Stimulated activated CD4-positive, alpha-beta T cell treated with anti-CD3 and anti-CD28 coated beads, TNF-alpha, amount 100 ng/mL, for 1 hour (primary cell): Measurements from ENCODE around the gene ARHGAP15.
"Not testable (repeated sequence)": the region's sequence is repeated elsewhere in the genome, so short reads cannot be mapped to it uniquely, and the experiment has no call there.

Experiments used
- DNase-seq, 3 donors: peaks; one replicate each; pipeline ENCODE4 v3.0.0-alpha.2; 2020; ENCODE audit warnings: low read depth in 3 of 3, low spot score in 1 of 3

The ARHGAP15 gene

DNA sequence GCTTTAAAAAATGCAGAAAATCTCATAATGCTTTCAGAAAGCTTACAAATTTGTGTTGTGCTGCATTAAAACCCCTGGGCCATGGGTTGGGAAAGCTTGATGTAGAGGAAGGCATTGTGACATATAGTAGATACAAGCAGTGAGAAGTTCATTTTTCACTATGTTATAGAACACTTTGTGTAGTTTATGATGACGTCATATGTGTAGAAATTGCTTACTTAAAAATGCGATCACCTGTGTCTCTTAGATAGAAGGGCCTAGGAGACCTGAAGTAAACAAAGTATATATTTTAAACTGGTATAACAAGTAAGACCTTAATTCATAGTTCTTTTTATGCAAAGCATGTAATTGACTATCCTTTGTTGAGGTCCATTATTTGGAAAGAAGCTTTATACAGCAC, 393.5 kb downstream of the ARHGAP15 start:
- DNase-seq, result no peak

- no peak for DNase-seq
Observed at GRCh38 chr2:143524119-143524553, 394.9 kb downstream of the ARHGAP15 start.

DNA sequence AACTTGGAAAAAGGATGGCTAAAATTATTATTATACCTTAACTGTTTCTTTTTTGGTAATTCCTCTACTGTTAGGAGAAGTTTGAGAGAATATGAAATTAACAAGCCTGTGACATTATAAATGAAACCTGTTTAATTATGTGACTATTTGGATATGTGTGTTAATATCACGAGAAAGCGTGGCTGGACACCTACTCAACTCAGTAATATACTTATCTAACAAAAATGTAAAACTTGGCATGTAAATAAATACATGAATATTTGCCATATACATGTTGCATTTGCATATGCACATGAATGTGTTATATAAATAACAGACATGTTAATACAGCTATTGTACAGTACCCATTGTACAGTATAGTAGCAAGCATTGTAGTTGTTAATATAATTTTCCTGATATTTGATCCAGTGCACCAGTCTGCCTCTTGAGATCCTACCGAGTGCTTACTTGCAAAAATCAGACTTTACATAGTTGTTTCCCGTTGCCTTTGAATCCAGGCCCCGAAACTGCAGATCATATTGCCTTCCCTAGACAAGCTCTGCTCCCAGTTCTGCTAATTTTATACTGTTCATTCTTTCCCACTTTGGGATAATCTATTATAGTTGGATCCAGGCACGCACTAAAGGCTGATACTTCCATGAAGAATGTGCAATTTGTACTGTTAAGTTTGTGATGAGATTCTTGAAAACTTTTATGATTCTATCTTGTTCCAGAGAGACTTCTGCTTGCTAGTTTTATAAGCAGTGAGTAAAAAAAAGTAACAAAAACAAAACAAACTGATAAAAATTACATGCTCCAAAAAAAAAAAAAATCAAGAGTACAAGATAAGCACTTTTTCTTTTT, 395.6 kb downstream of the ARHGAP15 start:
- DNase-seq, result no peak

GRCh38 chr2:143525402-143525860, 396.2 kb downstream of the ARHGAP15 start:
- DNase-seq, result no peak

DNA sequence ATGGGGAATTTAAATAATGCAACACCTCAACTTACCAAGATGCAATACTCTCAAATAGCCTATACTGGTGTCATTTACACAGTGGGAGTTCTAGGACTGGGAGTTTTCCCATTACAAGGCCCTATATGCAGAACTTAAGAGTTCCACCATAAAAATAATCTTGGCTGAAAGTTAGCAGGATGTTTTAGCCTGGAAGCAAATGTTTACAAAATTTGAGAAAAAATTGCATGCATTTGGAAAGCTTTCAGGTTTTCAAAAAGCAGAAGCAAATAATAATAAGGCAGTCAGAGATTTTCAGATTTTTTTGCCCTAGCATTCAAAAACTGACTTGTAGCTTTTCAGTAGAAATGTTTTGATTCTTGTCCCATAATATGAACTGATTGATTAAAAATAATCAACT, 397.3 kb downstream of the ARHGAP15 start:
- DNase-seq, result no peak

DNA sequence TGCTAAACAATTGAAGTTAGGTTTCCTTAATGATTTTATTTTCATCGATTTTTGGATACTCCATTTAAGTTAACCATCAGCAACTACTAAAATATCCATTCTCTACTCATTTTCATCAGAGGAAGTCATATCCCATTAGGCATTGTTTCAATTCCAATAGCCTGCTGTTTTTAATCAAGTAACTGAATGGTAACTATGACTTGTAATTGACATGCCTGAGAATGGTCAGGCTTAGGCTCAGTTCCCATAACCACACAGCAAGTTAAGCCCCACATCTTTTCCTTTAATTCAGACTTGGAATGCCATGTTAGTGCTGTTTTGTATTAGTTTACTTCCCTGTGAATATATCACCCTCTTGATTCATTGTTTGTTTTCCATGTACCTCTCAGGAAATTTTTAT, 398.8 kb downstream of the ARHGAP15 start:
- DNase-seq, result no peak

- DNase-seq, result no peak
Observed at GRCh38 chr2:143529118-143529720, 400.0 kb downstream of the ARHGAP15 start.

DNA sequence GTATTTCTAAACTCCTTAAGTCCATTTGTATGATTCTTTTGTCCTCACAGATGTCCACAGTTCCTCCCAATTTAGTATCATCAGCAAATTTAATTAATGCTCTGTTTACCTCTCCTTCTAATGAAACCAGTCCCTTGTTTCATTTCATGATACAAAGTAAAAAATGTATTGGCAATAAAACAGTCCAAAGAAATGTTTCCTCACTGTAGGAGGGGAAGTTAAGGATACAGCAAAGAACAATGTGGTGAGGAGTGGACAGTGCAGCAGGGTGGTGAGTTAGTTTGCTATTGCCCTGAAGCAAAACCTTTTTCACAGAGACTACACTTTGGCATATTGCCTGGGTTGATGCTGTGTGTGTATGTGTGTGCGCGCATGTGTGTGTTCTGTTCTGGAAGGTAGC, 401.5 kb downstream of the ARHGAP15 start:
- no peak for DNase-seq

DNA sequence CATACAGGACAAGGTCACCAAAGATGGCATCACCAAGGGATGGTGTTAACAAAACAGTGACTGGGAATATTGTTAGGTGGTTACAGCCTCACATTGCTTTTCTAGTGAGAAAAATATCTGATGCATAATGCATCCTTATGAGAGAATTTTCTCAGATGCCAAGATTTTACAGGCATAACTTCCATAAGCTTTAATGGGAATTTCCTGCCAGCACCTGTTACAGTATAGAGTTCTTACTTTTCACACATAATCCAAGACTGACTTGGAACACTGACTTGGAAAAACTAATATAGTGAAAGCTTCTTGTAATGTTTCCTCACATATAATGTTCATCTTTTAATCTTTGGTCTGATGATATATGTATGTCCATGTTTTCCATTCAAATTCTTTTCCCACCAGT, 402.8 kb downstream of the ARHGAP15 start:
- DNase-seq, result no peak

DNA sequence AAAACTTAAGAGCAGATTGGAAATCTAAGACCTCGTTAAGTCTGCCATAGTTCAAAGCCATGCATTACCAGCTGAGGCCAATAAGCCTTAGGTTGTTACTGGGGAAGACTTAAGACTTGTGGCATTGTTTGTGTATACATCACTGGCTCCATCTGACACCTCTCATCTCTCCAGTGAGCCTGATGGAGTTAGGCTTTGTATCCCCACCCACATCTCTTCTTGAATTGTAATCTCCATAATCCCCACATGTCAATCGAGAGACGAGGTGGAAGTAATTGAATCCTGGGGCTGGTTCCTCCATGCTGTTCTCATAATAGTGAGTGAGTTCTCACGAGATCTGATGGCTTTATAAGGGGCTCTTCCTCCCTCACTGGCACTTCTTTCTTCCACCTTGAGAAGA, 404.6 kb downstream of the ARHGAP15 start:
- DNase-seq, result no peak

DNA sequence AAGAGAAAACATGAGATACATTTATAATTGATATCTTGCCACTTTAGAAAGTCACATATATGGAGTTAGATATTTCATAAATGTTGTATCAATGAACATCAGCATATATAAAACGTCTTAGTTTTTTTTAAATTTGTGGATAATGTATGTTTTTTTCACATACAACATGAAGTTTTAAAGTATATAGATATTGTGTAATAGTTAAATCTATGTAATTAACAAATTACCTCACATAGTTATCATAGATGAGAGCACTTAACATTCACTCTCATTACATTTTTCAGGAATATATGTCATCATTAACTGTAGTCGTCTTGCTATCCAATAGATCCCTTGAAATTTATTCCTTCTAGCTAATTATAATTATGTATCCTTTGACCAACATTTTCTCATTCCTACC, 406.6 kb downstream of the ARHGAP15 start:
- no peak for DNase-seq

DNA sequence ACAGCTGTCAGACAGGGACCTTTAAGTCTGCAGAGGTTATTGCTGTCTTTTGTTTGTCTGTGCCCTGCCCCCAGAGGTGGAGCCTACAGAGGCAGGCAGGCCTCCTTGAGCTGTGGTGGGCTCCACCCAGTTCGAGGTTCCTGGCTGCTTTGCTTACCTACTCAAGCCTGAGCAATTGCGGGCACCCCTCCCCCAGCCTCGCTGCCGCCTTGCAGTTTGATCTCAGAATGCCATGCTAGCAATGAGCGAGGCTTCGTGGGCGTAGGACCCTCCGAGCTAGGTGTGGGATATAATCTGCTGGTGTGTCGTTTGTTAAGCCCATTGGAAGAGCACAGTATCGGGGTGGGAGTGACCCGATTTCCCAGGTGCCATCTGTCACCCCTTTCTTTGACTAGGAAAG, 412.7 kb downstream of the ARHGAP15 start:
- DNase-seq, result not testable (repeated sequence)

GRCh38 chr2:143545059-143545948, 416.1 kb downstream of the ARHGAP15 start:
- DNase-seq, result no peak

- DNase-seq, result no peak
Observed at GRCh38 chr2:143545949-143546255, 416.7 kb downstream of the ARHGAP15 start.

DNA sequence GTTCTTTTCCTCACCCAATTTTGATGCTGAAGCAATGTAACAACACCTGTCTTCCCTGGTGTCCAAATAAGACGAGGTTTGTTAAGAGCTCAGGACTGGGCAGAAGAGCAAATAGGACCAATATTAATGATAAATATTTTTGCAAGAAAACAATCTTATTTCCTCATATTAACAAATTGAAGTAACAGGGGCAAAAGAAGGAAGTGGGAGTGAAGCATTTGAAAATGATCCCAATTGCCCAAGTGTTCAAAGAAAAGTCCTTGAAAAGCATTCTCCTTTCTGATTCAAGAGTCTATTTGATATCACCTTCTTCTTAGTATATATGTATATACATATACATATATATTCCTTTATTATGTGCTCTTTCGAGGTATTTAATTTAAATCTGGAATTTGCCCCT, 418.8 kb downstream of the ARHGAP15 start:
- DNase-seq, result no peak

- DNase-seq, result no peak
Observed at GRCh38 chr2:143550500-143550899, 421.3 kb downstream of the ARHGAP15 start.

GRCh38 chr2:143551971-143552650, 422.9 kb downstream of the ARHGAP15 start:
- no peak for DNase-seq

- DNase-seq, result no peak
Observed at GRCh38 chr2:143553261-143553660, 424.0 kb downstream of the ARHGAP15 start.

GRCh38 chr2:143558665-143559064, 429.4 kb downstream of the ARHGAP15 start:
- DNase-seq, result no peak

- DNase-seq, result no peak
Observed at GRCh38 chr2:143559147-143559546, 429.9 kb downstream of the ARHGAP15 start.

GRCh38 chr2:143560724-143561123, 431.5 kb downstream of the ARHGAP15 start:
- DNase-seq, result no peak
